IPS-15b (cell line): ENCODE data around the gene LRRC41.

ENCODE experiments used
- H3K27me3 ChIP-seq: one replicate; pipeline ENCODE4 v1.6.1; 2013; ENCODE audit warnings: low read length; ENCODE audit not compliant: control insufficient read depth, insufficient read depth
- H3K36me3 ChIP-seq: one replicate; pipeline ENCODE4 v1.6.1; 2013; ENCODE audit warnings: low read length; ENCODE audit not compliant: control insufficient read depth, insufficient read depth
- H3K4me1 ChIP-seq: one replicate; pipeline ENCODE4 v1.6.1; 2013; ENCODE audit warnings: mild to moderate bottlenecking, low read length; ENCODE audit not compliant: control insufficient read depth, insufficient read depth
- H3K4me3 ChIP-seq: one replicate; pipeline ENCODE4 v1.5.1; 2013; ENCODE audit warnings: low read depth, low read length
- H3K9ac ChIP-seq: one replicate; pipeline ENCODE4 v1.6.1; 2013; ENCODE audit warnings: low read depth, mild to moderate bottlenecking, low read length
- H3K9me3 ChIP-seq: one replicate; pipeline ENCODE4 v1.6.1; 2013; ENCODE audit warnings: mild to moderate bottlenecking, low read length; ENCODE audit not compliant: control insufficient read depth, insufficient read depth

LRRC41 gene

GRCh38 chr1:46277658-46278373 is 25.6 kb downstream of the LRRC41 start:
- H3K9ac ChIP-seq: no peak overlapping the region
- H3K4me3 ChIP-seq: no peak overlapping the region
- H3K9me3 ChIP-seq: no peaks in the 10 kb centered on the region
- no peaks in the 10 kb centered on the region for H3K4me1 ChIP-seq
- no peaks in the 10 kb centered on the region for H3K27me3 ChIP-seq
- peaks cover 61% of the 10 kb centered on the region for H3K36me3 ChIP-seq

GRCh38 chr1:46275030-46275337 is 28.4 kb downstream of the LRRC41 start:
- Histone ChIP-seq H3K4me3 (no peak overlapping the region), H3K4me1 (no peaks in the 10 kb centered on the region), H3K9ac (no peak overlapping the region), H3K9me3 (no peaks in the 10 kb centered on the region), H3K27me3 (no peaks in the 10 kb centered on the region), H3K36me3 (peaks cover 74% of the 10 kb centered on the region)

GRCh38 chr1:46274225-46275029 is 29.0 kb downstream of the LRRC41 start:
- Histone ChIP-seq H3K27me3 (no peaks in the 10 kb centered on the region), H3K9ac (no peak overlapping the region), H3K4me1 (no peaks in the 10 kb centered on the region), H3K9me3 (no peaks in the 10 kb centered on the region), H3K36me3 (peaks cover 74% of the 10 kb centered on the region), H3K4me3 (no peak overlapping the region)

DNA sequence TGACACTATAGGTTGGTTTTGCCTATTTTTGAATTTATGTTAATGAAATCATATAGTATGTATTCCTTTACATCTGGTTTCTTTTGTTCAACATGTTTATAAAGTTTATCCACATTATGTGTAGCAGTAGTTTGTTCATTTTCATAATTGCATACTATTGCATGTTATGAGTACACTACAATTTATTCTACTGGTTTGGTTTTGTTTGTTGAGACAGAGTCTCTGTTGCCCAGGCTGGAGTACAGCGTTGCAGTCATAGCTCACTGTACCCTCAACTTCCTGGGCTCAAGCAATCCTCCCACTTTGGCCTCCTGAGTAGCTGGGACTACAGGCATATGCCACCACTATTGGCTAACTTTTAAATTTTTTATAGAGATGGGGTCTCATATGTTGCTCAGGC is 34.8 kb downstream of the LRRC41 start:
- Histone ChIP-seq H3K4me1 (no peaks in the 10 kb centered on the region), H3K9ac (no peak overlapping the region), H3K27me3 (no peaks in the 10 kb centered on the region), H3K36me3 (peaks cover 79% of the 10 kb centered on the region), H3K9me3 (no peaks in the 10 kb centered on the region), H3K4me3 (no peak overlapping the region)

DNA sequence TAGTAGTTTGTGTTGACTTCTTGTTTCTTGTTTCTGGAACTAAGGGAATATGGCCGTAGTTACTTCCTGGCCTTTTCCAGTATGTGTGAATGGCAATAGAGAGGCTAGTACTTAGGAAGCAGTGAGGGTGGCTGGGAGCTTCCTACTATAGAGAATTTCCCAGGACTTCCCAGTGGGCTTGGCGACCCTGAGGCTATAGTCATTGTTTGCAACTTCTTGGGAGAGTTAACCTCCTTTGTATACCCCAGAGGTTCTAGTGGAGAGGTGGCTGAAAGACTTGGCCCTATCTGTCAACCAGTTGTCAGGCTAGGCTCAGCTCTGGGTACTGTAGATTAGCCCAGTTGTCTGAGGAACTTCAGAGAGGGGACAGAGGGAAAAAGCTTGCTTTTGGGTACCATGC is 40.3 kb downstream of the LRRC41 start:
- no peak overlapping the region for H3K9ac ChIP-seq
- H3K36me3 ChIP-seq: peaks cover 73% of the 10 kb centered on the region
- no peaks in the 10 kb centered on the region for H3K9me3 ChIP-seq
- no peaks in the 10 kb centered on the region for H3K4me1 ChIP-seq
- no peak overlapping the region for H3K4me3 ChIP-seq
- H3K27me3 ChIP-seq: no peaks in the 10 kb centered on the region

- H3K9ac ChIP-seq: no peak overlapping the region
- H3K36me3 ChIP-seq: peaks cover 74% of the 10 kb centered on the region
- H3K4me3 ChIP-seq: no peak overlapping the region
- no peaks in the 10 kb centered on the region for H3K9me3 ChIP-seq
- no peaks in the 10 kb centered on the region for H3K4me1 ChIP-seq
- no peaks in the 10 kb centered on the region for H3K27me3 ChIP-seq
These were observed 40.9 kb downstream of the LRRC41 start for GRCh38 chr1:46262508-46262907.

DNA sequence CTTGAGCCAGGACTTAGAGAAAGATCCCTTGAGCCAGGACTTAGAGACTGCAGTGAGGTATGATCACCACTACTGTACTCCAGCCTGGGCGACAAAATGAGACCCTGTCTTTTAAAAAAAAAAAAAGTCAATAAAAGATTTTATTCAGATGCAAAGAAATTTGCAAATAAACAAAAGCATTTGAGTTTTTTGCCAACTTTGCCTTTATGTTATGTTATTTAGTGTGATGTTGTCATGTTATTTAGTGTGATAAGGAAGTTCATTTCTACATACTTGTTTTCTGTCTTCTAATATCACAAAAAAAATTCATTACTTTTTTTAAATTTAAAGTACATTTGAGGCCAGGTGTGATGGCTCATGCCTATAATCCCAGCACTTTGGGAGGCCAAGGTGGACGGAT is 46.9 kb downstream of the LRRC41 start:
- Histone ChIP-seq H3K9ac (no peak overlapping the region), H3K36me3 (peaks cover 50% of the 10 kb centered on the region), H3K27me3 (no peaks in the 10 kb centered on the region), H3K4me3 (no peak overlapping the region), H3K9me3 (no peaks in the 10 kb centered on the region), H3K4me1 (no peaks in the 10 kb centered on the region)

DNA sequence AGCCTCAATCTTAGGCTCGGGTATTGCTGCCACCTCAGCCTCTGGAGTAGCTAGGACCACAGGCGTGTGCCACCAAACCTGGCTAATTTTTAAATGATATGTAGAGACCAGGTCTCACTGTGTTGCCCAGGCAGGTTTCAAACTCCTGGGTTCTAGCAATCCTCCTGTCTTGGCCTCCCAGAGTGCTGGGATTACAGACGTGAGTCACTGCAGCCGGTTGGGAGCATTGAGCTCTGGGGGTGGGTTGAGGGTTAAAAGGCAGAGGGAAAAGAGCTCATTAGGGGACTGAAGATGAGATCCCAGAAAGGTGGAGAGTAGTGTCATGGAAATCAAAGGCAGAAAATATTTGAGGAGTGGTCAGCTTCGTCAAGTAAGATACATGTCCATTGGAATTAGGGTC is 48.7 kb downstream of the LRRC41 start:
- Histone ChIP-seq H3K9me3 (no peaks in the 10 kb centered on the region), H3K9ac (no peak overlapping the region), H3K36me3 (peaks cover 44% of the 10 kb centered on the region), H3K4me3 (no peak overlapping the region), H3K4me1 (no peaks in the 10 kb centered on the region), H3K27me3 (no peaks in the 10 kb centered on the region)

GRCh38 chr1:46248122-46248920 is 55.1 kb downstream of the LRRC41 start:
- peaks cover 8% of the 10 kb centered on the region for H3K4me1 ChIP-seq
- peaks cover 24% of the 10 kb centered on the region for H3K36me3 ChIP-seq
- H3K9ac ChIP-seq: peak overlapping the region; percentile 88
- H3K9me3 ChIP-seq: no peaks in the 10 kb centered on the region
- H3K27me3 ChIP-seq: no peaks in the 10 kb centered on the region
- peak overlapping the region; percentile 98 for H3K4me3 ChIP-seq

GRCh38 chr1:46247436-46248121 is 55.8 kb downstream of the LRRC41 start, which contains the start of gene RAD54L:
Gene RAD54L, plus strand, starts transcription at chr1:46247763. Its CDS starts 643 bp downstream, at chr1:46248406.
- Histone ChIP-seq H3K4me3 (peak within 1 kb of the TSS; percentile 98), H3K36me3 (peaks cover 20% of the 10 kb centered on the region), H3K27me3 (no peaks in the 10 kb centered on the region), H3K9ac (peak within 1 kb of the TSS; percentile 97), H3K9me3 (no peaks in the 10 kb centered on the region), H3K4me1 (peaks cover 8% of the 10 kb centered on the region)
